AG04450 (cell line): ENCODE results near the gene RCOR2. TPM values are rescaled to one million over a fixed set of nuclear protein-coding genes. Genes with fewer than 3 reads are reported as not detected.
A peak's percentile ranks its signal among the peaks of the same experiment; 100 is the strongest.

Experiments
- CTCF ChIA-PET: fragments of 300-600, 350-600 bp; formaldehyde crosslinking; extraction: SDS; loops from one replicate; lab custom pipeline; 2022; ENCODE audit warnings: antibody characterized with exemption, inconsistent platforms; lab: Charles Lee
- POLR2A ChIA-PET: fragments of 350-600 bp; formaldehyde crosslinking; extraction: SDS; loops from one replicate; lab custom pipeline; 2021; ENCODE audit warnings: antibody characterized with exemption, inconsistent platforms; lab: Yijun Ruan, JAX
- DNase-seq: peaks from one replicate; pipeline ENCODE4 v3.0.0-alpha.2; 2011; ENCODE audit warnings: low read depth, low spot score
- H3K27ac ChIP-seq: one replicate; pipeline ENCODE4 v1.5.1; 2012; ENCODE audit warnings: low read depth, low read length, control low read depth
- H3K27me3 ChIP-seq: one replicate; pipeline ENCODE4 v1.6.0; 2012; ENCODE audit warnings: low read length; ENCODE audit not compliant: control insufficient read depth, insufficient read depth
- H3K4me3 ChIP-seq: 2 replicates; pipeline ENCODE4 v1.5.1; 2011; ENCODE audit warnings: mild to moderate bottlenecking, low read depth, low read length, control low read depth
- H3K9me3 ChIP-seq: 2 replicates; pipeline ENCODE4 v1.5.1; 2012; ENCODE audit warnings: low read length; ENCODE audit not compliant: control insufficient read depth, insufficient read depth
- polyA plus RNA-seq: library from polyadenylated mRNA; depleted of rRNA; stranded (reverse); fragments of >200 nt; gene quantifications from 2 replicates; pipeline ENCODE4 v1.2.3, GENCODE V29; 2011
- TF ChIP-seq, protein P1 (sequence below): IDR thresholded peaks from 2 replicates; pipeline ENCODE4 v1.5.1; 2011; ENCODE audit warnings: low read depth, low read length, control low read depth, inconsistent platforms

The RCOR2 gene
- polyA plus RNA-seq, 1 experiment: 4.4 TPM

GRCh38 chr11:63952570-63952969 is 35.6 kb upstream of the RCOR2 start:
- Histone ChIP-seq H3K27ac (no peak overlapping the region), H3K9me3 (no peaks in the 10 kb centered on the region), H3K4me3 (no peak overlapping the region), H3K27me3 (no peaks in the 10 kb centered on the region)
- POLR2A ChIA-PET: no interaction called here
- DNase-seq: no peak
- CTCF ChIA-PET: interaction anchor here (0.6 to 3.6 kb wide), 2 partner anchors 115 to 131 kb away, joined by 3 to 18 read pairs; no protein-coding TSS in a partner anchor
- TF ChIP-seq, protein P1, sequence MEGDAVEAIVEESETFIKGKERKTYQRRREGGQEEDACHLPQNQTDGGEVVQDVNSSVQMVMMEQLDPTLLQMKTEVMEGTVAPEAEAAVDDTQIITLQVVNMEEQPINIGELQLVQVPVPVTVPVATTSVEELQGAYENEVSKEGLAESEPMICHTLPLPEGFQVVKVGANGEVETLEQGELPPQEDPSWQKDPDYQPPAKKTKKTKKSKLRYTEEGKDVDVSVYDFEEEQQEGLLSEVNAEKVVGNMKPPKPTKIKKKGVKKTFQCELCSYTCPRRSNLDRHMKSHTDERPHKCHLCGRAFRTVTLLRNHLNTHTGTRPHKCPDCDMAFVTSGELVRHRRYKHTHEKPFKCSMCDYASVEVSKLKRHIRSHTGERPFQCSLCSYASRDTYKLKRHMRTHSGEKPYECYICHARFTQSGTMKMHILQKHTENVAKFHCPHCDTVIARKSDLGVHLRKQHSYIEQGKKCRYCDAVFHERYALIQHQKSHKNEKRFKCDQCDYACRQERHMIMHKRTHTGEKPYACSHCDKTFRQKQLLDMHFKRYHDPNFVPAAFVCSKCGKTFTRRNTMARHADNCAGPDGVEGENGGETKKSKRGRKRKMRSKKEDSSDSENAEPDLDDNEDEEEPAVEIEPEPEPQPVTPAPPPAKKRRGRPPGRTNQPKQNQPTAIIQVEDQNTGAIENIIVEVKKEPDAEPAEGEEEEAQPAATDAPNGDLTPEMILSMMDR: no peak

DNA sequence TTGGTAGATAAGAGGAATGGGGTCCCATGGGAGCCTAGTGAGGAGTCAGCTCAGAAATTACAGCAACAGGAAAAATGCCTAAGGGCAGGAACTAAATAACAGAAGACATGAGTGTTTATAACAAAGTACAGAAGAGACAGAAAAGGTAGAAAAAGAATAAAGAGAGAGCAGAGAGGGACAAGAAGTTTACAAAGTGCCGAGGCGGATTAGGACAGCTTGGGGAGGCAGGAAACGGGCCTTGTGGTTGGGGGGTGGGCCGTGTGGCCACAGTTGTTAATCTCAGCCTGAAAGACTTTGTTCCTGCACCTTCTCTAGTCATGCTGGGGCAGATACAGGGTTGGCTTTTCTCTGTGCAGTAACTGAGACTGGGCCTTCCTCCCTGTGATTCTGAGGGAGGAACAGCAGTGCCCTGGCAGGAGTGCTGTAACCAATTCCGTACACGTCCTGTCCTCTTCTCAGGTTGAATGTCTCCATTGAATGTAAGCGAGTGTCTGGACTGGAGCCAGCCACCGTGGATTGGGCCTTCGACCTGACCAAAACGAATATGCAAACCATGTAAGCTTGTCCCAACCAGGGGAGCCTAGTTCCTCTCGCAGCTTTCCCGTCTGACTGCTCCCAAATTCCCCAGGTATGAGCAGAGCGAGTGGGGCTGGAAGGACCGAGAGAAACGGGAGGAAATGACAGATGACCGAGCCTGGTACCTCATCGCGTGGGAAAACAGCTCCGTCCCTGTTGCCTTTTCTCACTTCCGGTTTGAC is 35.0 kb upstream of the RCOR2 start:
- no peak overlapping the region for H3K27ac ChIP-seq
- DNase-seq: no peak
- ChIA-PET CTCF (interaction anchor here (0.6 to 3.6 kb wide), 2 partner anchors 115 to 130 kb away, joined by 3 to 18 read pairs; no protein-coding TSS in a partner anchor), POLR2A (no interaction called here)
- no peaks in the 10 kb centered on the region for H3K9me3 ChIP-seq
- TF ChIP-seq, protein P1: no peak
- no peak overlapping the region for H3K4me3 ChIP-seq
- no peaks in the 10 kb centered on the region for H3K27me3 ChIP-seq

GRCh38 chr11:63945477-63946163 is 28.7 kb upstream of the RCOR2 start:
- no peaks in the 10 kb centered on the region for H3K9me3 ChIP-seq
- TF ChIP-seq, protein P1: peak; percentile 69
- peak; percentile 27 for DNase-seq
- ChIA-PET CTCF (interaction anchor here (0.5 to 8.2 kb wide), 36 partner anchors 10 to 467 kb away, joined by 3 to 256 read pairs (median 5); partner anchors contain the start of genes MARK2, RCOR2 and ZFTA), POLR2A (interaction anchor here (0.5 to 1.0 kb wide), 5 partner anchors 28 to 175 kb away, joined by 3 to 6 read pairs (median 4); partner anchors contain the start of gene RCOR2)
- no peak overlapping the region for H3K4me3 ChIP-seq
- H3K27ac ChIP-seq: peak overlapping the region; percentile 21
- no peaks in the 10 kb centered on the region for H3K27me3 ChIP-seq

GRCh38 chr11:63944987-63945386 is 28.0 kb upstream of the RCOR2 start:
- no peaks in the 10 kb centered on the region for H3K9me3 ChIP-seq
- DNase-seq: no peak
- no peak overlapping the region for H3K4me3 ChIP-seq
- TF ChIP-seq, protein P1: no peak
- ChIA-PET CTCF (interaction anchor here (0.6 to 8.2 kb wide), 21 partner anchors 10 to 466 kb away, joined by 3 to 256 read pairs (median 5); partner anchors contain the start of genes MARK2 and RCOR2), POLR2A (interaction anchor here (0.5 kb wide), 1 partner anchor 107 kb away, joined by 6 read pairs; no protein-coding TSS in a partner anchor)
- no peak overlapping the region for H3K27ac ChIP-seq
- H3K27me3 ChIP-seq: no peaks in the 10 kb centered on the region
